ENCODE results near the gene GOPC. TPM values are rescaled to one million over a fixed set of nuclear protein-coding genes. Genes with fewer than 3 reads are reported as not detected.
"Not testable (repeated sequence)": the region's sequence is repeated elsewhere in the genome, so short reads cannot be mapped to it uniquely, and the experiment has no call there.

The GOPC gene
- total RNA-seq, 2 experiments from 2014 or later: 7.2 to 7.5 TPM

DNA sequence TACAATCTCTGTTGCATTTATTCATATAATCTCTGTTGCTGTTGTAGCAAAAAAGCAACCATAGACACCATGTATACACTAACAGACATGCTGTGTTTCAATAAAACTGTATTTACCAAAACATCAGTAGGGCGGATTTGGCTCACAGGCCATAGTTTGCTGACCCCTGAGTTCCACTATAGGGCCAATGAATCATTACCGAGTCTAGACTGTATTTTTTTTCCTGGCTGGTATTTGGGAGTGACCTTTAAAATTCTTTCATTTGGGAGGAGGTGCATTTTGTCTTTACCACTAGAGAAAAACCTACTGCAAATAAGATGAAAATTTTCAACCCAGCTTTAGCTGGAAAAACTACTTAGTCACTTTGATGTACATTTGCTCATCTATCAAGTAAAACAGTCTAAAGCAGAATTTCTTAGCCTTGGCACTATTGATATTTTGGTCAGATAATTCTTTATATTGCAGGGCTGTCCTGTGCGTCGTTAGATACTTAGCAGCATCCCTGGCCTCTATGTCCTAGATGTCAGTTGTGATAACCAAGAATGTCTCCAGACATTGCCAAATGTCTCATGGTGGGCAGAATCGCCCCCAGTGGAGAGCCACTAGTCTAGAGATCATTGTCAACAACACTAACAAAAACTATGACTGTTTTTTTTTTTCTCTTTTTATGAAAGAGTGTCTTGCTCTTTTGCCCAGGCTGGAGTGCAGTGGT lies 80.4 kb downstream of the GOPC start:
- intact Hi-C loops (cut with micrococcal nuclease): no loop called here
- no peaks in the 10 kb centered on the region for H3K4me1 Mint-ChIP-seq (ENCODE audit: low read depth)
- H3K27ac Mint-ChIP-seq: no peak overlapping the region
- DNase-seq: no peak
- H3K9me3 Mint-ChIP-seq: no peaks in the 10 kb centered on the region
- H3K27me3 Mint-ChIP-seq (ENCODE audit: low read depth): no peaks in the 10 kb centered on the region
- H3K4me3 Mint-ChIP-seq: no peak overlapping the region
- peaks cover 2% of the 10 kb centered on the region for H3K36me3 Mint-ChIP-seq (ENCODE audit: low read depth)
- CTCF ChIA-PET: interaction anchor here (0.7 kb wide), 1 partner anchor 1018 kb away, joined by 3 read pairs; no protein-coding TSS in a partner anchor

DNA sequence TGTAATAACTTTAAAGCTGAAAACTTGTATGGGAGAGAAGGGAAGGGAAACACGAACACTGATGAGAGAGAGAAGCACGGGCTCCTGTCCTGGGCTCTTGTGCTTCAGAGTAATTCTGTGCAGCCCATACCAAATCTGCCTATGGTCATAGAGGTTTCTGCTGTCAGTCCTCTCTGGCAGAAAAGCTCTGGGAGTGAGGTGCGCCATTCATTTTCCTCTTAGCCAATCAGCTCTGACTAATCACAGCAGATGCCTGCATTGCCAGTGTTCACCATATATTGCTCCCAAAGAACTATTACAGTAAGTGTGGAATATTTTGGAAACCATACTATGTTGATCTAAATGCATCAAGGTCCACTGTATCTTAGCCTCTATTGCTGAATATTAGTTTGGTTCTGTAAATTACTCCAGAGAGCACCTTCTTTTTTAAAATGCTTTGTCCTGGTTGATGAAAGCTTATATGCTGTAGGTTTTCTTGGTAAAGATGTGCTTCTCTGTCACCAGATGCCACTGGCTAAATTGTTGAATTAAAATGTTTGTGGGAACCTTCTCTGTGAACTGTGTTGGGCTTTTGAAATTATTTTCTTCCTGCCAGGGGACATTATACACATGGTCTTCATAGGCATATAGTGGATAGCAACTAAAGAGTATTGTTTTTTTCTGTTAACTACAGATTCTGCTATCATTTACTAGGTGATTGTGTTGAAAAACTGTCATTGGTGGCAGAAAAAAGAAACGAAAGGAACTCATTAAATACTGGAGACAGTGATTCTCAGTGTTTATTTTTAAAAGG lies 81.5 kb downstream of the GOPC start:
- peaks cover 4% of the 10 kb centered on the region for H3K27me3 Mint-ChIP-seq (ENCODE audit: low read depth)
- H3K9me3 Mint-ChIP-seq: no peaks in the 10 kb centered on the region
- no peak for DNase-seq
- H3K36me3 Mint-ChIP-seq (ENCODE audit: low read depth): peaks cover 2% of the 10 kb centered on the region
- intact Hi-C loops (cut with micrococcal nuclease): no loop called here
- CTCF ChIA-PET: no interaction called here
- no peak overlapping the region for H3K27ac Mint-ChIP-seq
- no peaks in the 10 kb centered on the region for H3K4me1 Mint-ChIP-seq (ENCODE audit: low read depth)
- no peak overlapping the region for H3K4me3 Mint-ChIP-seq

DNA sequence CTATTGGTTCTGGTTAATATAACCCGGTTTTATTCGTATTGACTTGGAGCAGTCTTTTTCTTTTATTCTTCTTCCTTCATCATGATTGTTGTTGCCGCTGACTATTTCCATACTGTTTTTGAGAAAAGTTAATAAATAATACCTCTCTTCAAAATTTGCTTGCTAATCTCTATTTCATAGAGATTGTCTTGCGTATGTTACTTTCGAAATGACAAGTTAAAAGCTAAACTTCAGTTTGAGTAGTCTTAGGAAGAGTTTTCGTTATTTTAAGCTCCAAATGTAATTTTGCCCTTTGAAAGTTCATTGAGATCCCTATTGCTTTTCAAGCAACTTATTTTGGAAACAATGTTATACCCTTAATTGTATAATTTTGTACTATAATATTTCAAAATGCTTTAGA lies 83.4 kb downstream of the GOPC start:
- Mint-ChIP-seq H3K9me3 (no peaks in the 10 kb centered on the region), H3K27ac (no peak overlapping the region), H3K36me3 (ENCODE audit: low read depth) (peaks cover 2% of the 10 kb centered on the region), H3K27me3 (ENCODE audit: low read depth) (peaks cover 4% of the 10 kb centered on the region), H3K4me3 (no peak overlapping the region), H3K4me1 (ENCODE audit: low read depth) (no peaks in the 10 kb centered on the region)
- DNase-seq: no peak
- intact Hi-C loops (cut with micrococcal nuclease): no loop called here
- CTCF ChIA-PET: no interaction called here

DNA sequence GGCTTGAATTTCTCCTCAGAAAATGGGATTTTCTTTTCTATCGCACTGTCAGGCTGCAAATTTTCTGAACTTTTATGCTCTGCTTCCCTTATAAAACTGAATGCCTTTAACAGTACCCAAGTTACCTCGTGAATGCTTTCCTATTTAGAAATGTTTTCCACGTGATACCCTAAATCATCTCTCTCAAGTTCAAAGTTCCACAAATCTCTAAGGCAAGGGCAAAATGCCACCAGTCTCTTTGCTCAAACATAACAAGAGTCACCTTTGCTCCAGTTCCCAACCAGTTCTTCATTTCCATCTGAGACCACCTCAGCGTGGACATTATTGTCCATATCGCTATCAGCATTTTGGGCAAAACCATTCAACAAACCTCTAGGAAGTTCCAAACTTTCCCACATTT lies 84.3 kb downstream of the GOPC start:
- H3K4me1 Mint-ChIP-seq (ENCODE audit: low read depth); H3K36me3 Mint-ChIP-seq (ENCODE audit: low read depth); H3K27ac Mint-ChIP-seq; intact Hi-C loops (cut with micrococcal nuclease); CTCF ChIA-PET; H3K4me3 Mint-ChIP-seq; H3K9me3 Mint-ChIP-seq; DNase-seq; H3K27me3 Mint-ChIP-seq (ENCODE audit: low read depth): not testable (repeated sequence)

DNA sequence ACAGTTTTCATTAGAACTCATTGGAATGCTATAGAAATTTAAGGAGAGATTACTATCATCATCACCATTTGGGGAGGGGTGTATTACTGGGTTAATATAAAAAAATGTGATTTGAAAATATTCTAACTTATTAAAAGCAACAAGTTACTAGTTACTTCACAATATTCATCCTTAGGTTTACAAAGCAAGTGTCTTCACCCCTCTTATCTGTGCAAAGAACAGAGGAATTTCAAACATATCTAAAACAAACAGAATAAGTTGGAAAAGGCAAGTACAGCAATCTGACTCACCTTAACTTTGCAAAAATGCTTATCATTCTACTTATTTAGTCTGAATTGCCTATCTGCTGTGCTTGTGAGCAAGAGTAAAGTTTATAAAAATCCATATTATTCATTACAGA lies 87.0 kb downstream of the GOPC start:
- H3K27me3 Mint-ChIP-seq (ENCODE audit: low read depth): peaks cover 4% of the 10 kb centered on the region
- no peaks in the 10 kb centered on the region for H3K9me3 Mint-ChIP-seq
- no peak overlapping the region for H3K4me3 Mint-ChIP-seq
- no peak for DNase-seq
- peaks cover 2% of the 10 kb centered on the region for H3K36me3 Mint-ChIP-seq (ENCODE audit: low read depth)
- H3K27ac Mint-ChIP-seq: no peak overlapping the region
- intact Hi-C loops (cut with micrococcal nuclease): no loop called here
- CTCF ChIA-PET: no interaction called here
- H3K4me1 Mint-ChIP-seq (ENCODE audit: low read depth): no peaks in the 10 kb centered on the region

DNA sequence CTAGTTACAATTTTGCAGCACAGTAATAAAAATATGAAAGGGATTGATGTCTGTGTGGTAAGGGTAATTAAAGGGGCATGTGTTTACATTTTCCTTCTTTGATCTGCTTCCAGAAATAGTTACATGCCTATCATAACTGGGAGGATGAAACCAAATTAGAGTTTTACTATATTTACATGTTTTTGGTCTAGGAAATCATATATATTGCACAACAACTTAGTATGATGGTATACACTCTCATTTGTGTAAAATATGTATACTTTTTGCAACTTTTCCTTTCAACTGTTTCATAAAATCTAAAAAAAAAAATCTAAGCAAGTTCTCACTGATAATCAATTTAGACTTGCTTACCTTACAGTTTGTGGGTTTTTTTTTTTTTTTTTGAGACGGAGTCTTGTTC lies 87.7 kb downstream of the GOPC start:
- no peak for DNase-seq
- Mint-ChIP-seq H3K27me3 (ENCODE audit: low read depth) (peaks cover 4% of the 10 kb centered on the region), H3K9me3 (no peaks in the 10 kb centered on the region), H3K4me1 (ENCODE audit: low read depth) (no peaks in the 10 kb centered on the region), H3K36me3 (ENCODE audit: low read depth) (peaks cover 2% of the 10 kb centered on the region), H3K4me3 (no peak overlapping the region), H3K27ac (no peak overlapping the region)
- CTCF ChIA-PET: no interaction called here
- intact Hi-C loops (cut with micrococcal nuclease): no loop called here

DNA sequence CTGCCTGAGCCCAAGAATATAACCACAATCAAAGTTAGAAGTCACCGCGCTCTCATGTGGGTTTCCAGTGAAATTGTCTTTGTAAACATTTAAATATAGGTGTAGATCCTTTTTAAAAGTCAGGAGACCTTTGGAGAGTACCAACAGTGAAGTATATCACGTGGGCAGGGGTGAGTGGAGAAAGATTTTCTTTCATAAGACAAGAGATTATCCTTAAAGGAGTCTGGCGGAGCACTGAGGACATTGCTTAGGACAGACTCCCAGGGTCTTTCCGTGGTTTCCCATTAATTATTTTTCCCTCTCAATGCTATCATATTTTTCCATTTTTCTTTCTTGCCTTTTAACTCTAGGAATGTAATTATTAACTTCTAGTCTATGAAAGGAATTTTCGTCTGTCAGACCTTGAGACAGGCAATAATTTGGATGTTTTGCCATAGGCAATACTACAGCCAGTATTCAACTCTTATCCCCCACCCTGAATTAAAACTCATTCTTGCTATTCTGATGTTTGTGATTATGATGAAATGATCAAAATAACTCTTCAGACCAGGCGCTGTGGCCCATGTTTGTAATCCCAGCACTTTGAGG lies 88.4 kb downstream of the GOPC start:
- H3K4me1 Mint-ChIP-seq (ENCODE audit: low read depth): no peaks in the 10 kb centered on the region
- H3K4me3 Mint-ChIP-seq: no peak overlapping the region
- peaks cover 2% of the 10 kb centered on the region for H3K36me3 Mint-ChIP-seq (ENCODE audit: low read depth)
- no peaks in the 10 kb centered on the region for H3K9me3 Mint-ChIP-seq
- no peak overlapping the region for H3K27ac Mint-ChIP-seq
- peaks cover 4% of the 10 kb centered on the region for H3K27me3 Mint-ChIP-seq (ENCODE audit: low read depth)
- CTCF ChIA-PET: no interaction called here
- DNase-seq: no peak
- intact Hi-C loops (cut with micrococcal nuclease): no loop called here

DNA sequence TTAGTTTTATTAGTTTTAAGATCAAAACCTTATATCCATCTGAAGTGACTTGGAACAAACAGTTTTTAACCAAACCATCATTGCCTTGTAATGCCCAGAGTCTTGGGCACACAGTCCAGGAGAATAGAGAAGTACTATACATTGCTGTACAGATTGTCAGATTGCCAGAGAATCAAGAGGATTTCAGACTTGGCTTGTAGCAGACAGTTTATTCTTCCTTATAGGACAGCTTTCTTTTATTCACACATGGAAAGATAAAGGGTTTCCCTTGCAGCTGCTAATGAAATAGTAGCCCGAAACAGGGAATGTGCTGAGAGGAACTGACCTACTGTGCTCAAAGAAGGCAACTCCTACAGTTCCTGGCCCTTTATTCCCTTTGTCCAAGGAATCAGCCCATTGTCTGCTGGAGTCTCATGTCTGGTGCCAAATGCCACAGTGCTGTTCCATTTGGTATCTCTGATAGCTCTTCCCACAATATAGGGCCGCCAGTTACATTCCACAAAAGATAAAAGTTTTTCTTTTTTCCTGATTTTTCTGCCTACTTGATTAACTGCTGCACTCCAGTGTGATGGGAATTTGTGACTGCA lies 89.2 kb downstream of the GOPC start:
- intact Hi-C loops (cut with micrococcal nuclease): no loop called here
- CTCF ChIA-PET: no interaction called here
- H3K4me1 Mint-ChIP-seq (ENCODE audit: low read depth): no peaks in the 10 kb centered on the region
- H3K36me3 Mint-ChIP-seq (ENCODE audit: low read depth): no peaks in the 10 kb centered on the region
- no peaks in the 10 kb centered on the region for H3K9me3 Mint-ChIP-seq
- no peak for DNase-seq
- H3K27me3 Mint-ChIP-seq (ENCODE audit: low read depth): peaks cover 4% of the 10 kb centered on the region
- no peak overlapping the region for H3K27ac Mint-ChIP-seq
- H3K4me3 Mint-ChIP-seq: no peak overlapping the region

DNA sequence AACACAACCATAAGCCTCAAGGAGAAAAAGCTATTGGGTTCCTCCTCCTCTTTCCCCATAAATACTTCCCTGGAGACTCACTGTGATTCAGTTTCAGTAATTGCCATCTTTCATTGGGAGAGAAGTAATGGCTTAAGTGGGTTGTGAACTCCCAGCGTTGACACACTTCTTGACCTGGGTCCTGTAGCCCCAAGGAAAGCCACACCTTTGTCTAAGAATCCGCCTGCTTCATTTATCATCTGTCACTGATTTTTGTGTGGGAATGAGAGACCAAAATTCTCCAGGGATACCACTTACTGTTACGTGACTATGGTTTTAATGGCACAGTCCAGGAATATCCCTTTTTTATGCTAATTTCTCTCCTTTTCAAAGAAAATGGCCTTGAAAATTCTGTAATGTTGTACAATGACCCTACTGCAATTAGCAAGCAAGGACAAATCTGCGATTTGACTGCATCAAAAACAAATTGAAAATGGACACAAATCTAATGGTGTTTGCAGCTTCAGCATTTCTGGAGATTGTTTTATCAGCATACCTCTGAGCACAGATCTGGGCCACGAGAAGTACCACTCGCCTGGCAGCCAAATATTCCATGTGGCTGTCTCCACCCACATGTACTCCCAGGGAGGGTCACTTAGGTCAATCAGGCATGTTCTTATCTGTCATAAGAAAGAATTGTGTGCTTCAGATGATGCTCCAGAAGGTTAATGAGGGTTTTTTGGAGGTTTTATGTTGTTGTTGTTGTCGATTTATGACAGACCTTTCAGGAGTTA lies 90.1 kb downstream of the GOPC start:
- no peaks in the 10 kb centered on the region for H3K9me3 Mint-ChIP-seq
- CTCF ChIA-PET: no interaction called here
- H3K36me3 Mint-ChIP-seq (ENCODE audit: low read depth): no peaks in the 10 kb centered on the region
- no peak for DNase-seq
- H3K4me3 Mint-ChIP-seq: no peak overlapping the region
- intact Hi-C loops (cut with micrococcal nuclease): no loop called here
- no peak overlapping the region for H3K27ac Mint-ChIP-seq
- peaks cover 4% of the 10 kb centered on the region for H3K27me3 Mint-ChIP-seq (ENCODE audit: low read depth)
- H3K4me1 Mint-ChIP-seq (ENCODE audit: low read depth): no peaks in the 10 kb centered on the region

Other genes with a start within 250 kb of the GOPC start
- gene ROS1, start 176.6 kb downstream of the GOPC start, total RNA-seq: not detected
- gene DCBLD1, start 119.8 kb downstream of the GOPC start, total RNA-seq: 1 to 10 TPM; 1.1 to 1.4 TPM
- gene NUS1, start 73.0 kb upstream of the GOPC start, total RNA-seq: 10 to 100 TPM; 24.0 to 24.1 TPM

All from activated naive CD4-positive, alpha-beta T cell treated with anti-CD3 and anti-CD28 coated beads for 36 hours (primary cell).